GM21786 (cell line): Measurements from ENCODE around the gene E2F4.

Experiments
- ATAC-seq: cut with Tn5 transposase; IDR thresholded peaks from one replicate; pipeline ENCODE4 v1.9.1; 2021; ENCODE audit not compliant: unreplicated experiment

E2F4 gene

DNA sequence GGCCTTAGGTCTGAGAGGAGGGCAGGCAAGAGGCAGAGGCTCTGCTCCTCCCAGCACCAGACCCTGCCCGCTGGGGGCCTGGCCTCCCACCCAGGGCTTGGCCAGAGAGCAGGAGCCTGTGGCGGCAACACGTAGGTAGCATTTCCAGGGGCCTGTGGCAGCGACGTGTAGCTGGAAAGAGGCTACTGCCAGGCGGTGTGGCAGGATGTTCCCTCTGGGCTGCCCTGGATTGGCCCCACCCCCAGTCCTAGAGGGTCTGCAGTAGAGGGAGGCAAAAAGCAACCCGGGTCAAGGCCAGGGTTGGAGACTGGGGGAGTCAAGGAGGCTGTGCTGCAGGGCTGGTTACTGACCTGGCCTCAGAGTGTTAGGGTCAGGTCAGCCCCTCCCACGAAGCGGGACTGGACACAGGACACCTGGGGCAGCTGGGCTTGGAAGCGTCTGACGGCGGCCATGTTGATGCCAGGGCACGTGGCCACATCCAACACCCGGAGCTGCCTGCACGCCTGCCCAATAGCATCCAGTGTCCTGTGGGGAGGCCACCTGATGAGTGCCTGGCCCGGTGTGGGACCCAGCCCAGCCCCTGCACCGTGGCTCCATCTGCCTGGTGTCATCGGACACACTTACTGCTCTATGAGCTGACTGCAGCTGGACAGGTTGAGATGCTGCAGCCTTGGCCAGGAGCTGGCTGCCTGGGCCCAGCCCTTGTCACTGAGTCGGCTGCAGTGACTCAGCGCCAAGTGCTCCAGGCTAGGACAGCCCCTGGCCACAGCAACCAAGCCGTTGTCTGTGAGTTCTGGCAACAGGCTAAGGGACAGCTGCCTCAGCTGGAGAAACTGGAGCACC, 15.5 kb downstream of the E2F4 start:
- no peak for ATAC-seq

DNA sequence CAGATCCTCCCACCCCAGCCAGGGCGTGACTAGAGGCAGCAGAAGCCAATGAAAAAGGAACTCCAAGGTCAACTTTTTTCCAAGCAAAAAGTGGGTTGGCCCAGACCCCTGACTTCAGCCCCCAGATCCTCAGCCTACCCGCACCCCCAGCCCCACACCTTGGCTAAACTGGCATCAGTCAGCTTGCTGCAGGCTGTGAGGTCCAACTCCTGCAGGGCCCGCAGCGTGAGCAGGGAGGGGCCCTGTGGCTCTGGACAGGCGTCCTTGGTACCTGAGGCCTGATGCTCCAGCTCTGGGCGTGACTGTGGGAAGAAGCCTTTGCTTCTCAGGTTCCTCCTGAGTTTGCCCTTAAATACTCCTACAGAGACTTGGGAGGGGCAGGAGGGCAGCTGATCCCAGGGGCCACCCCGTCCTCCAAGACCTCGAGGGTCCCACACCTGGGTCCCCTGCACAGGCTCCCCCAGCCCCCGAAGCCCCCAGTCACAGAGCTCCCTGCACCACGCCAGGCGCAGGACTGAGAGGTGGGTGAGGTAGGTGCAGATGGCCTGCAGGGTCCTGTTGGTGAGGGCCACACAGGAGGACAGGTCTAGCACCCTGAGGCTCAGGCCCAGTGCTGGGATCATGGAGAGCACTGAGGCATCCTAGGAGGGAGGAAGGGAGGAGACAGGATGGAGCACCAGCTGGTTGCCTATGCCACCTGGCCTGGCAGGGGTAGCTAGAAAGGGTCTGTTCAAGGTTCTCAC, 16.4 kb downstream of the E2F4 start:
- no peak for ATAC-seq

- ATAC-seq, result no peak
Observed at GRCh38 chr16:67209565-67209964, 17.6 kb downstream of the E2F4 start.

GRCh38 chr16:67210069-67210937, 18.3 kb downstream of the E2F4 start:
- ATAC-seq, result no peak

GRCh38 chr16:67211674-67212073, 19.7 kb downstream of the E2F4 start:
- ATAC-seq, result no peak

- ATAC-seq, result no peak
Observed at GRCh38 chr16:67212766-67213165, 20.8 kb downstream of the E2F4 start.

GRCh38 chr16:67213197-67214019, 21.5 kb downstream of the E2F4 start:
- no peak for ATAC-seq

GRCh38 chr16:67215706-67216105, 23.8 kb downstream of the E2F4 start:
- ATAC-seq, result no peak

DNA sequence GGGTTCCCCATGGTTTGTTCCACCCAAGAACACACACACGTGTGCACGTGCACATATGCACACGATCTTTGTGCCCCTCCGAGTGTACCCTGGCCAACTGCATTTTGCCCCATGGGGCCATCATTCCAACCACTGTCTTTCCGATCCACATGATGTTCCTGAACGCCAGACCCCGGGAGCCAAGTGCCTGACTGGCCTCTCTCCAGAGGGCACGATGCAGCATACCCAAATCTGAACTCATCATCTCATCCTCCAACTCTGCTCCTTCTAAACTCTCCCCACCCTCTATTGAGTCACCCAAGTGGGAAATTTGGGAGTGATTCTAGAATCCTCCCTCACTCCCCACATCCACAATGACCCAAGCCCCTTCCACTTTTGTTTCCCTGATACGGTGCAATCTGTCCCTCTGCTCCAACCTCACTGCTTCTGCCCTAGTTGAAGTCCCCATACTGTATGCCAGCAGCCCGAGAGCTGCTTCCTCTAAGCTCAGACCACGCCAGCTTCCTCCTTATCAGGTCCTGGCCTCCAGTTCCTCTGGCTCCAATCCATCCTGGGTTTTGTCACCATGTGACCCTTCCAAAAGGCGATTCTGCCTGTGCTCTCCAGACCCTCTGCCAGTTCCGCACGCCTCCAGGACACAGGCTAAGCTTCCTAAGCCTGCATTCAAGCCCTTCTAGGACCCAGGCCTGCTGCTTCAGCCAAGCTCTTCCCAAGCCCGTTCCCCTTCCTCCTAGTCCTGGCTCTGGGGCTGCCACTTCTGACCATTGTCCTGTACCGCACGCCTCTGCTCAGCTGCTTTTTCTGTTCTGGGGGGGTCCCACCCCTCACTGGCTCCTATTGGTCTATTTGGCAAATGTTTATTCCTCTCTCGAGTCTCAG, 24.9 kb downstream of the E2F4 start:
- no peak for ATAC-seq

- ATAC-seq, result no peak
Observed at GRCh38 chr16:67223992-67224391, 32.0 kb downstream of the E2F4 start.

- no peak for ATAC-seq
Observed at GRCh38 chr16:67226295-67226803, 34.4 kb downstream of the E2F4 start.

- ATAC-seq, result peak; percentile 93
Observed at GRCh38 chr16:67226804-67227566, 35.0 kb downstream of the E2F4 start, which contains the start of gene TMEM208. Gene TMEM208, plus strand, starts transcription at chr16:67227130. Its CDS starts 89 bp downstream, at chr16:67227219.

DNA sequence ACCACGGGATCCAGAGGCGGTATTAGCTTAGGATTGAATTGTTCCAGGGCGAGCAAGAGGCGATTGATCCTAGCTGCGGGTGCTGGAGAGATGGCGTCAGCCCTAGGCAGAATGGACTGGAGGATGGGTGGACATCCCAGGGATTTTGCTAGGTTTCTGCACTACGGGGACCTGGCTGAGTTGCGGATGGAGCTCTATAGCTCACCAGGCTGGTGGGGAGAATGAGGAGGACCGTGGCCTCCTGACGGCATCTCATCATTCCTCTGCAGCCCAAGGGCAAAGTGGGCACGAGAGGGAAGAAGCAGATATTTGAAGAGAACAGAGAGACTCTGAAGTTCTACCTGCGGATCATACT, 35.6 kb downstream of the E2F4 start:
- no peak for ATAC-seq

GRCh38 chr16:67228034-67228785, 36.3 kb downstream of the E2F4 start:
- no peak for ATAC-seq

GRCh38 chr16:67228905-67229304, 37.0 kb downstream of the E2F4 start:
- no peak for ATAC-seq

- ATAC-seq, result no peak
Observed at GRCh38 chr16:67229906-67230808, 38.2 kb downstream of the E2F4 start.
